Iris pigment epithelial cell (primary cell): ENCODE results near the gene ZNF764.
"Not testable (repeated sequence)": the region's sequence is repeated elsewhere in the genome, so short reads cannot be mapped to it uniquely, and the experiment has no call there.

Experiments
- DNase-seq: peaks from one replicate; pipeline ENCODE4 v3.0.0-alpha.2; 2011; ENCODE audit warnings: low read depth

The ZNF764 gene

GRCh38 chr16:30548416-30549253 is 9.5 kb downstream of the ZNF764 start:
- DNase-seq, result no peak

DNA sequence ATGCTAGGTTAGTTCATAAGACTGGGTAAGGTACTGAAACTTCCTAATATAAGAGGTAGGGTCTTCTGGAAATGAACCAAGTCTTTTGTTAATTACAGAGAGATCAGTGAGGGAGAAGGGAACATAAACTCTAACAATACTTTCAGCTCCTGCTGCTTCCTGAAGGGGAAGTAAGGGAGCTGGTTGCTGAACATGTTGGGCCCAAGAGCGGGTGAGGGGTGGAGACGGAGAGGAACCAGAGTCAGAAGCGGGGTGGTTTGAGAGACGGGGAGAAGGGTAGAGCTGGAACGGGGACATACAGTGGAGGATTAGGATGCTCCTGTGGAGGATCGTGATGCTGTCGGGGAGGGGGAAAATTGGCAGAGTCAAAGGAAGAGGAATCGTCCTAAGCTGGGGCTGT is 12.1 kb downstream of the ZNF764 start:
- DNase-seq, result no peak

GRCh38 chr16:30543067-30543466 is 15.1 kb downstream of the ZNF764 start:
- DNase-seq, result no peak

DNA sequence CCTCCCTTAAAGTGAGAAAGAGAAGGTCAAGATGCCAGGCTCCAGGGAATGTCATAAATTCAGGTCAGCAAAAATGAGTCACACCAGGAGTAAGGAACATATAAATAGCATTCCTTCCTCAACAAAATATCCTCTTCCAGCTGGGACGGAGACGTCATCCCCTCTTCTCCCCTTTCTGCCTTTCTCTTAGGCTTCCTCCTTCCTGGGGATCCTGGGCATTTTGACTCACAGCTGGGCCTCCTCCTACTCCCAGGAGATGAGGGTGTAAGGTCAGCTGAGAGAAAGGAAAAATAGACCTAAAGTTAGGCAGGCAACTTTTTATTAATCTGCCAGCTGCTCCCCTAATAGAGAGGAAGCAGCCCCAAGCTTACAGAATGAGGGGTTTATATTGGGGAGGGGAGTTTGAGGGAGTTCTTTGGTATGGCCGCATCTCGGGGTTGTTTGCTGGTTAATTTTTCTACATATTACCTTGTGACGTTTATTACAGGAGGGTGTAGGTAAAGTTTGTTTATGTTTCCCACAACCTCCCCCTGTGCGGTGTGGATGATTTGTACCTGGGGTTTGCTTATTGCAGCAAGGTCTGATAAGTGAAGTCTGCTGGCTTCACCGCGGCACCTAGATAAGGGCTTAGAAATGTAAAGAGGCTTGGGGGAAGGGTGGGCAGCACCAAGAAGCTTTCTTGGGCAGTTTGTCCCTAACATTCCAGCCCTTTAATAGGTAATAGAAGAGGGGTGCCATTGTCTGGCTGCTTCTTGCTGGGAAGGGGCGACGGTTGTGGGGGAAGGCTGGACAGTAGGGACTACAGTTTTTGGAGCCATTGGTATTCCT is 16.5 kb downstream of the ZNF764 start:
- peak; percentile 28 for DNase-seq

GRCh38 chr16:30540916-30541464 is 17.2 kb downstream of the ZNF764 start:
- not testable (repeated sequence) for DNase-seq

DNA sequence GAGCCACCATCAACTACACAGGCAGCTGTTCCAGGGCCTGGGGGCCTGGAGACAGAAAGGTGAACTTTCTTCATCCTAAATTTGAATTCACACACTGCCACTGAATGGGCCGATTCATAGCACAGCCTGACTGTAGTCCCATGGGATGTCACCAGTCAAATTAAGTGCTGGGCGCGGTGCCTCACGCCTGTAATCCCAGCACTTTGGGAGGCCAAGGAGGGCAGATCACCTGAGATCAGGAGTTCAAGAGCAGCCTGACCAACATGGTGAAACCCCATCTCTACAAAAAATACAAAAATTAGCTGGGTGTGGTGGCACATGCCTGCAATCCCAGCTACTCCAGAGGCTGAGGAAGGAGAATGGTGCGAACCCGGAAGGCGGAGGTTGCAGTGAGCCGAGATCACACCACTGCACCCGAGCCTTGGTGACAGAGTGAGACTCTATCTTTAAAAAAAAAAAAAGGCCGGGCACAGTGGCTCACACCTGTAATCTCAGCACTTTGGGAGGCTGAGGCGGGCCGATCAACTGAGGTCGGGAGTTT is 18.1 kb downstream of the ZNF764 start:
- not testable (repeated sequence) for DNase-seq

GRCh38 chr16:30539000-30539964 is 18.9 kb downstream of the ZNF764 start:
- DNase-seq, result no peak

DNA sequence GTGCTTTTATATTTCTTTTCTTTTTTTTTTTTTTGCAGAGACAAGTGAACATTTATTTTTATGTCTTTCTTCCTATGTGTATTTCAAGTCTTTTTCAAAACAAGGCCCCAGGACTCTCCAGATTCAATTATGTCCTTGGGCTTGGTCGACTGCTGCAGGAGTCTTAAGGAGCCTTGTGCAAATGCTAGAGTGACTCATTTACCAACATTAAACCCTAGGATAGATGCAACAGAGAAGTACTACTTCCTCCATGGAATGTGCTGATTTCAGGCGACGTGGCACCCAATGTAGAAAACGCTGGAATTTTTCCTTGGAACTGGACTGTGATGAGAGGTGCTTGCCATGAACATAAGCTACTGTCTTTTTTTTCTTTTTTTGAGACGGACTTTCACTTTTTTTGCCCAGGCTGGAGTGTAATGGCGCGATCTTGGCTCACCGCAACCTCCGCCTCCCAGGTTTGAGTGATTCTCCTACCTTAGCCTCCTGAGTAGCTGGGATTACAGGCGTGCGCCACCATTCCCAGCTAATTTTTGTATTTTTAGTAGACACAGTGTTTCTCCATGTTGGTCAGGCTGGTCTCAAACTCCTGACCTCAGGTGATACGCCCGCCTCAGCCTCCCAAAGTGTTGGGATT is 21.7 kb downstream of the ZNF764 start:
- DNase-seq, result peak; percentile 30

GRCh38 chr16:30535777-30536190 is 22.4 kb downstream of the ZNF764 start:
- DNase-seq, result peak; percentile 82

DNA sequence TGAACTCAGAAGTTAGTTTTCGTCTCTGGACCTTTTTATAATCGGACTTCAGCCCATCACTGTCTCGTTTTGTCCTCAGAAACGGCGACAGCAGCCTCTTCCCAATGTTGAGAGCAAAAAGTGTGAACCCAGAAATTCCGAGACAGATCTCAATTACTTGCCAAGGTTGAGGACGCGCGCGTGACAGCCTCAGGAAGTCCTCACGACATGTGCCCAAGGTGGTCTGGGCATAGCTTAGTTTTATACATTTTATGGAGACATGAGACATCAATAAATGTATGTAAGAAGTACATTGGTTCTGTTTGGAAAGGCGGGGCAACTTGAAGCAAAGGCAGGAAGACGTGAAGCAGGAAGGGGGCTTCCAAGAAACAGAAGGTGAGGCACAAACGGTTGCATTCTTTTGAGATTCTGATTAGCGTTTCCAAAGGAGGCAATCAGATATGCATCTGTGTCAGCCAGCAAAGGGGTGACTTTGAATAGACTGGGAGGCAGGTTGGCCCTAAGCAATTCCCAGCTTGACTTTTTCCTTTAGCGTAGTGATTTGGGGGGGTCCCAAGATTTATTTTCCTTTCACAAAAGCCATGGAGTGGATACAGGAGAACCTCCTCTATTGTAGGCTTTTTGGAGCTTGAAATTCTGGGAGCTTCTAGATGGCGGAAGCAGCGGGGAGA is 22.9 kb downstream of the ZNF764 start:
- DNase-seq, result peak; percentile 25

GRCh38 chr16:30534368-30535105 is 23.6 kb downstream of the ZNF764 start, which contains the start of gene ZNF747:
ZNF747 (minus strand) TSS chr16:30534858; CDS start chr16:30534679, 179 bp downstream.
- peak; percentile 80 for DNase-seq

DNA sequence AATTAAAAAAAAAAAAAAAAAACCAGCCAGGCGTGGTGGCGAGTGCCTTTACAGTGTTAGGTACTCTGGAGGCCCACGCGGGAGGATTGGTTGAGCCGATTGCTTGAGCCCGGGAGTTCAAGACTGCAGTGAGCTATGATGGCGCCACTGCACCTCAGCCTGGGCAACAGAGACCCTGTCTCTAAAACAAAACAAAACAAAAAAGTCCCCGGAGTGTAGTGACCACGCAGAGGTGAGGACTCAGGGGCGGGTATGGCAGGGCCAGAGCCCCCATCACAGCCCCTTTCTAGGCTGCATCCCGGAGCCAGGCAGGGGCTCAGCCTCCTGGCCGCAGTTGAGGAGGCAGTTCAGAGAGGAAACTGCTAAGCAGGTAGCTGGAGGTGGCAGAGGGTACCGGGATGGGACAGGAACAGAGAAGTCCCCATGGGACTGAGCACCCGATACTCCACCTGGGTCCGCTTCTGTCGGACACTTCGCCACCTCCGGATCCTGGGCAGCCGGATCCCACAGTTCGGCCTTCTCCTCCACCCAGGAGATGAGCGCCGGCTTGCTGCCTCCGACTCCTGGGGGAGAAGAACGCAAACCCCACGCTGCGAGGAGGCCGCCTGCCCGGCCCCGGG is 24.3 kb downstream of the ZNF764 start:
- DNase-seq, result no peak

DNA sequence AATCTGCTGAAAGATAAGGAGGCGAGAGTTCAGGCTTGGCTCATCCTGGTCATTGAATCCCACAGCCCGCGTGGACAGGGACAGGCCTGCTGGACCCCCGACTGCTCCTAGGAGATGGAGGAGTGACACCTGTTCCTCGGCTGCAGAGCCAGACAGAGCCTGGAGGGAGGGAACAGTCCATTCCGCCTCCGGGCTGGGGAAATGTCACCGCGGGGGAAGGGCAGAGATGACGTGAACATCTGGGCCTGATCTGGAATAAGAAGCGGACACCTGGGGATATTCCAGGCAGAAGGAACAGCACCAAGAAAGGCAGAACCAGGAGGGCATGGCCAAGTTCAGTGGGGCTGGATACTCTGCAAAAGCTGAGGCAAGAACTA is 25.0 kb downstream of the ZNF764 start:
- no peak for DNase-seq

- no peak for DNase-seq
Measured at GRCh38 chr16:30532285-30533145, 25.7 kb downstream of the ZNF764 start.

GRCh38 chr16:30530163-30531037 is 27.8 kb downstream of the ZNF764 start:
- no peak for DNase-seq

DNA sequence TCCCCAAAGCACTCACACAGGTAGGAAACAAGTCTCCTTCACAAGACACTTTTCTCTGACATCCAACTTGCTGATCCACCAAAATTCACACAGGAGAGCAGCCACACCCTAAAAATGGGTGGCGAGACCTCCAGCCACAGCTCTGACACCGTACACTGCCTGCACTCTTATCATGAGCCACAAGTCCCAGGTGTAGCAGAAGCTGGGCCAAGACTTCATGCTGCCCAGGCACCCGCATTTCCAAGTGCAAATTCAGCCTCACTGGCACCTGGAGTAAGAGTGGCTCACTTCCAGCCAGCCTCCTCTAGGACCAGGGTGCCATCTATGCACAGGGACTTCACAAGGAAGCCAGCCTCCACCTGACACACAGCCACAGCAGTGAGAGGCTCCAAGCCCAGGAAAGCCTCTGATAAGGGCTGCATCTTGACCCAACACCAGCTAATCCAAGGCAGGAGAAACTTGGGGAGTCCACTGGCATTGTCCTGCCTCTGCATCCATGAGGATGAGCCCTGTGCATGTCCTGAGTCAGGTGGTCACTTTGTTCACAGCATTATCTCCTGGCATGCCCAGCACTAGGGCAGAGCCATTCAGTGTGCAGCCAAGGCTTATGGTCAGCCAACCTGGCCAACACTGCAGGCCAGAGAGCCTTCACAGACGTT is 29.2 kb downstream of the ZNF764 start:
- DNase-seq, result no peak
